Activated CD4-positive, alpha-beta T cell treated with anti-CD3 and anti-CD28 coated beads, Interleukin-2, amount 50 U/mL, for 16 hours (primary cell): ENCODE measurements around the gene FGF8.

Experiments used
- DNase-seq: peaks from one replicate; pipeline ENCODE4 v3.0.0-alpha.2; 2020

Gene FGF8

GRCh38 chr10:101781984-101782810, 6.3 kb upstream of the FGF8 start:
- no peak for DNase-seq

GRCh38 chr10:101781655-101781983, 5.7 kb upstream of the FGF8 start:
- no peak for DNase-seq

- peak; percentile 83 for DNase-seq
These were observed 5.1 kb upstream of the FGF8 start for GRCh38 chr10:101780818-101781654.

- DNase-seq, result no peak
These were observed 4.4 kb upstream of the FGF8 start for GRCh38 chr10:101780187-101780817.

GRCh38 chr10:101779544-101780186, 3.8 kb upstream of the FGF8 start:
- peak; percentile 89 for DNase-seq

GRCh38 chr10:101778781-101779543, 3.0 kb upstream of the FGF8 start:
- no peak for DNase-seq

GRCh38 chr10:101778151-101778780, 2.4 kb upstream of the FGF8 start:
- DNase-seq, result no peak

GRCh38 chr10:101777619-101778145, 1.8 kb upstream of the FGF8 start:
- no peak for DNase-seq

GRCh38 chr10:101776161-101776817, 375 bp upstream of the FGF8 start:
- no peak for DNase-seq

- no peak for DNase-seq
These were observed 1.2 kb downstream of the FGF8 start for GRCh38 chr10:101774589-101775272.

GRCh38 chr10:101773923-101774588, 1.9 kb downstream of the FGF8 start:
- DNase-seq, result no peak

- DNase-seq, result no peak
These were observed 2.8 kb downstream of the FGF8 start for GRCh38 chr10:101772895-101773761.

- no peak for DNase-seq
These were observed 3.7 kb downstream of the FGF8 start for GRCh38 chr10:101772017-101772894.

GRCh38 chr10:101771380-101771779, 4.5 kb downstream of the FGF8 start:
- no peak for DNase-seq

- no peak for DNase-seq
These were observed 5.3 kb downstream of the FGF8 start for GRCh38 chr10:101770331-101771215.

GRCh38 chr10:101769541-101770180, 6.3 kb downstream of the FGF8 start:
- no peak for DNase-seq
